SK-N-SH (cell line): ENCODE results near the gene RNASET2. TPM values are rescaled to one million over a fixed set of nuclear protein-coding genes. Genes with fewer than 3 reads are reported as not detected.

ENCODE experiments used
- CTCF ChIA-PET: fragments of 300-600, 350-600 bp; formaldehyde crosslinking; extraction: SDS; loops from one replicate; lab custom pipeline; 2021; lab: Yijun Ruan, JAX
- POLR2A ChIA-PET: fragments of 350-600 bp; sonication (Branson Sonifier 250); formaldehyde crosslinking; extraction: SDS; loops from one replicate; lab custom pipeline; 2020; ENCODE audit warnings: antibody characterized with exemption, inconsistent platforms; lab: Yijun Ruan, JAX
- DNase-seq: peaks from one replicate; pipeline ENCODE4 v3.0.0; 2012
- H2AFZ ChIP-seq: fragments of 200-600 bp; sonication (generic); 2 replicates; pipeline ENCODE4 v1.8.1; 2016; ENCODE audit warnings: antibody characterized with exemption, mild to moderate bottlenecking, low read depth
- H3F3A ChIP-seq: fragments of 200-600 bp; sonication (generic); replicated peaks from 2 replicates; pipeline ENCODE3; 2016; ENCODE audit warnings: antibody characterized with exemption, mild to moderate bottlenecking; ENCODE audit not compliant: insufficient read depth
- H3K27ac ChIP-seq, 2 experiments: fragments of 200-500 bp in 1 of 2; fragments of 200-600 bp in 1 of 2; sonication (Bioruptor generic) in 1 of 2; sonication (generic), shearing (Covaris generic) in 1 of 2; 2 replicates each; pipeline versions ENCODE4 v1.5.1 to v1.6.1; 2014 to 2016; ENCODE audit warnings: low read depth in 2 of 2, inconsistent platforms in 1 of 2, low read length in 1 of 2, mild to moderate bottlenecking in 1 of 2, mixed read lengths in 1 of 2
- H3K27me3 ChIP-seq: fragments of 200-600 bp; sonication (generic), shearing (Covaris generic); 2 replicates; pipeline ENCODE4 v1.6.1; 2016; ENCODE audit warnings: mixed run types; ENCODE audit not compliant: insufficient read depth
- H3K36me3 ChIP-seq, 2 experiments: fragments of 200-500 bp in 1 of 2; fragments of 200-600 bp in 1 of 2; sonication (Bioruptor generic) in 1 of 2; sonication (generic) in 1 of 2; replicated peaks in 1 of 2; 2 replicates each; pipeline versions ENCODE3 to v1.5.1; 2014 to 2016; ENCODE audit warnings: low read length in 1 of 2, mild to moderate bottlenecking in 1 of 2; ENCODE audit not compliant: insufficient read depth in 2 of 2, control insufficient read depth in 1 of 2
- H3K4me1 ChIP-seq, 2 experiments: fragments of 200-500 bp in 1 of 2; fragments of 200-600 bp in 1 of 2; sonication (Bioruptor generic) in 1 of 2; sonication (generic), shearing (Covaris generic) in 1 of 2; 2 replicates each; pipeline versions ENCODE4 v1.5.1 to v1.6.1; 2014 to 2016; ENCODE audit warnings: low read depth in 1 of 2, low read length in 1 of 2, mixed run types in 1 of 2; ENCODE audit not compliant: insufficient read depth in 2 of 2, control insufficient read depth in 1 of 2
- H3K4me2 ChIP-seq: fragments of 200-600 bp; sonication (generic), shearing (Covaris generic); 2 replicates; pipeline ENCODE4 v1.6.1; 2017; ENCODE audit warnings: mixed run types
- H3K4me3 ChIP-seq, 2 experiments: fragments of 200-500 bp in 1 of 2; fragments of 200-600 bp in 1 of 2; sonication (Bioruptor generic) in 1 of 2; sonication (generic), shearing (Covaris generic) in 1 of 2; 2 replicates each; pipeline versions ENCODE4 v1.5.1 to v1.8.1; 2014 to 2016; ENCODE audit warnings: low read depth in 2 of 2, inconsistent platforms in 1 of 2, low read length in 1 of 2, mild to moderate bottlenecking in 1 of 2, mixed read lengths in 1 of 2, moderate library complexity in 1 of 2
- H3K79me2 ChIP-seq: fragments of 200-600 bp; sonication (generic); 2 replicates; pipeline ENCODE4 v1.8.1; 2017; ENCODE audit warnings: mild to moderate bottlenecking; ENCODE audit not compliant: insufficient read depth
- H3K9ac ChIP-seq: fragments of 200-600 bp; sonication (generic); 2 replicates; pipeline ENCODE4 v1.6.1; 2017; ENCODE audit warnings: mixed run types
- H3K9me2 ChIP-seq: fragments of 200-600 bp; sonication (generic); 2 replicates; pipeline ENCODE4 v1.6.1; 2017; ENCODE audit warnings: mixed run types
- H3K9me3 ChIP-seq: fragments of 200-600 bp; sonication (generic); 2 replicates; pipeline ENCODE4 v1.6.1; 2017; ENCODE audit warnings: mixed run types, mild to moderate bottlenecking, moderate library complexity
- H4K20me1 ChIP-seq: fragments of 200-600 bp; sonication (generic); 2 replicates; pipeline ENCODE4 v1.6.1; 2017; ENCODE audit warnings: mild to moderate bottlenecking, mixed run types; ENCODE audit not compliant: insufficient read depth
- ELF1 ChIP-seq: IDR thresholded peaks from 2 replicates; pipeline ENCODE4 v1.4.0; 2012
- EZH2phosphoT487 ChIP-seq: fragments of 200-600 bp; sonication (generic); IDR thresholded peaks from 2 replicates; pipeline ENCODE4 v1.6.1; 2017; ENCODE audit warnings: low read depth, mixed run types, mild to moderate bottlenecking, antibody characterized with exemption, moderate library complexity, borderline replicate concordance
- FOSL2 ChIP-seq: IDR thresholded peaks from 2 replicates; pipeline ENCODE4 v1.4.0; 2012; ENCODE audit warnings: low read depth, mild to moderate bottlenecking, moderate library complexity, borderline replicate concordance
- FOXJ3 ChIP-seq: sonication (generic); formaldehyde crosslinking; IDR thresholded peaks from 2 replicates; pipeline ENCODE4 v1.5.1; 2020; ENCODE audit warnings: mild to moderate bottlenecking, missing genetic modification reagents
- FOXM1 ChIP-seq: IDR thresholded peaks from 2 replicates; pipeline ENCODE4 v1.4.0; 2012; ENCODE audit warnings: low read depth, mild to moderate bottlenecking
- GATA2 ChIP-seq: sonication (generic); formaldehyde crosslinking; IDR thresholded peaks from 2 replicates; pipeline ENCODE4 v1.5.0; 2020; ENCODE audit warnings: mild to moderate bottlenecking, missing genetic modification reagents
- JUND ChIP-seq: IDR thresholded peaks from 2 replicates; pipeline ENCODE4 v1.4.0; 2012
- NFIC ChIP-seq: IDR thresholded peaks from 2 replicates; pipeline ENCODE4 v1.4.0; 2012; ENCODE audit warnings: borderline replicate concordance
- NRF1 ChIP-seq: IDR thresholded peaks from 2 replicates; pipeline ENCODE4 v1.6.1; 2012; ENCODE audit warnings: low read depth, mild to moderate bottlenecking, low read length
- RCOR1 ChIP-seq: fragments of 150-350 bp; IDR thresholded peaks from 2 replicates; pipeline ENCODE4 v1.6.1; 2017; ENCODE audit warnings: antibody characterized with exemption, low read length
- SIN3A ChIP-seq: IDR thresholded peaks from 2 replicates; pipeline ENCODE4 v1.6.1; 2012; ENCODE audit warnings: low read depth, mild to moderate bottlenecking, low read length, moderate library complexity, borderline replicate concordance
- SMC3 ChIP-seq: IDR thresholded peaks from 2 replicates; pipeline ENCODE4 v1.6.1; 2012; ENCODE audit warnings: low read depth, low read length, improper control_type of control experiment
- TAF1 ChIP-seq: IDR thresholded peaks from 2 replicates; pipeline ENCODE4 v1.6.1; 2012; ENCODE audit warnings: low read depth, mild to moderate bottlenecking, low read length, moderate library complexity, borderline replicate concordance
- USF1 ChIP-seq: IDR thresholded peaks from 2 replicates; pipeline ENCODE4 v1.4.0; 2012; ENCODE audit warnings: low read depth, borderline replicate concordance
- WGBS: methylation state at CpG from one replicate; pipeline ENCODE4 v1.1.6; 2017; ENCODE audit warnings: low lambda C conversion rate; 5-methylcytosine and 5-hydroxymethylcytosine counted together
- polyA plus RNA-seq, 3 experiments: library from polyadenylated mRNA; depleted of rRNA; stranded (reverse); fragments of >200 nt; gene quantifications; 2 replicates each; pipeline ENCODE4 v1.2.3, GENCODE V29; 2012
- TF ChIP-seq, protein P1 (sequence below): IDR thresholded peaks from 2 replicates; pipeline ENCODE4 v1.6.1; 2012; ENCODE audit warnings: mild to moderate bottlenecking, low read depth, low read length, moderate library complexity
- TF ChIP-seq, protein P2 (sequence below): fragments of 150-350 bp; IDR thresholded peaks from 2 replicates; pipeline ENCODE4 v1.6.1; 2017; ENCODE audit warnings: antibody characterized with exemption, low read length, low read depth, borderline replicate concordance
- TF ChIP-seq, protein P3 (sequence below): IDR thresholded peaks from 2 replicates; pipeline ENCODE4; 2012
- TF ChIP-seq, protein P4 (sequence below): fragments of 200-600 bp; sonication (generic); IDR thresholded peaks from 2 replicates; pipeline ENCODE4 v1.6.1; 2017; ENCODE audit warnings: antibody characterized with exemption, mild to moderate bottlenecking, moderate library complexity

Gene RNASET2
- polyA plus RNA-seq, 1 of the 3 experiments (the other 2 are of a cell fraction) = 59.2 TPM

DNA sequence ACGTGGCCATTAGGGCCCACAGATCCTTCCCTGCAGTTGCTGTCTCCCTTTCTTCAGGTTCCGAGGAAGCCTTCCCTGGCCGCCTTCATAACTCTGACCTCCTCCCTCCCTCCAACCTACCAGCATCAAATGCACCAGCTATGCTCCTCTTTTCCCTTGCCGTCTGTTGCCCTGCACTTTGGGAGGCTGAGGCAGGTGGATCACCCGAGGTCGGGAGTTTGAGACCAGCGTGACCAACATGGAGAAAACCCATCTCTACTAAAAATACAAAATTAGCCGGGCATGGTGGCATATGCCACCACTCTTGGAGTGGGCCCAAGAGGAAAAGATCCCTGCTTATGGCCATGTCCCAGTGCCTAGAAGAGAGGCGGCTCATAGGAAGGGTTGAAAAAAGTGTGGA is 31.8 kb downstream of the RNASET2 start:
- no peak for DNase-seq
- 94% methylated on average over 9 of the region's 9 CpGs for WGBS
- no peak overlapping the region for H3K9ac ChIP-seq
- peaks cover 0 to 26% of the 10 kb centered on the region in 2 experiments; a peak in 1 of 4 replicates for H3K4me1 ChIP-seq
- H3K9me2 ChIP-seq = no peaks in the 10 kb centered on the region
- no peaks in the 10 kb centered on the region for H3K79me2 ChIP-seq
- H3K36me3 ChIP-seq = no peaks in the 10 kb centered on the region
- CTCF ChIA-PET = no interaction called here
- H3K4me3 ChIP-seq = no peak overlapping the region
- H3K27me3 ChIP-seq = no peaks in the 10 kb centered on the region
- H3K9me3 ChIP-seq = no peaks in the 10 kb centered on the region
- no peaks in the 10 kb centered on the region for H4K20me1 ChIP-seq
- no peak overlapping the region for H2AFZ ChIP-seq
- no peaks in the 10 kb centered on the region for H3F3A ChIP-seq
- TF ChIP-seq GATA2 = no peak
- TF ChIP-seq SIN3A = no peak
- no peak for TF ChIP-seq EZH2phosphoT487
- TF ChIP-seq RCOR1 = no peak
- TF ChIP-seq NRF1 = no peak
- TF ChIP-seq, protein P1, sequence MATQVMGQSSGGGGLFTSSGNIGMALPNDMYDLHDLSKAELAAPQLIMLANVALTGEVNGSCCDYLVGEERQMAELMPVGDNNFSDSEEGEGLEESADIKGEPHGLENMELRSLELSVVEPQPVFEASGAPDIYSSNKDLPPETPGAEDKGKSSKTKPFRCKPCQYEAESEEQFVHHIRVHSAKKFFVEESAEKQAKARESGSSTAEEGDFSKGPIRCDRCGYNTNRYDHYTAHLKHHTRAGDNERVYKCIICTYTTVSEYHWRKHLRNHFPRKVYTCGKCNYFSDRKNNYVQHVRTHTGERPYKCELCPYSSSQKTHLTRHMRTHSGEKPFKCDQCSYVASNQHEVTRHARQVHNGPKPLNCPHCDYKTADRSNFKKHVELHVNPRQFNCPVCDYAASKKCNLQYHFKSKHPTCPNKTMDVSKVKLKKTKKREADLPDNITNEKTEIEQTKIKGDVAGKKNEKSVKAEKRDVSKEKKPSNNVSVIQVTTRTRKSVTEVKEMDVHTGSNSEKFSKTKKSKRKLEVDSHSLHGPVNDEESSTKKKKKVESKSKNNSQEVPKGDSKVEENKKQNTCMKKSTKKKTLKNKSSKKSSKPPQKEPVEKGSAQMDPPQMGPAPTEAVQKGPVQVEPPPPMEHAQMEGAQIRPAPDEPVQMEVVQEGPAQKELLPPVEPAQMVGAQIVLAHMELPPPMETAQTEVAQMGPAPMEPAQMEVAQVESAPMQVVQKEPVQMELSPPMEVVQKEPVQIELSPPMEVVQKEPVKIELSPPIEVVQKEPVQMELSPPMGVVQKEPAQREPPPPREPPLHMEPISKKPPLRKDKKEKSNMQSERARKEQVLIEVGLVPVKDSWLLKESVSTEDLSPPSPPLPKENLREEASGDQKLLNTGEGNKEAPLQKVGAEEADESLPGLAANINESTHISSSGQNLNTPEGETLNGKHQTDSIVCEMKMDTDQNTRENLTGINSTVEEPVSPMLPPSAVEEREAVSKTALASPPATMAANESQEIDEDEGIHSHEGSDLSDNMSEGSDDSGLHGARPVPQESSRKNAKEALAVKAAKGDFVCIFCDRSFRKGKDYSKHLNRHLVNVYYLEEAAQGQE = no peak
- no peak for TF ChIP-seq FOXJ3 (CRISPR knock-in tag)
- TF ChIP-seq USF1 = no peak
- TF ChIP-seq, protein P2, sequence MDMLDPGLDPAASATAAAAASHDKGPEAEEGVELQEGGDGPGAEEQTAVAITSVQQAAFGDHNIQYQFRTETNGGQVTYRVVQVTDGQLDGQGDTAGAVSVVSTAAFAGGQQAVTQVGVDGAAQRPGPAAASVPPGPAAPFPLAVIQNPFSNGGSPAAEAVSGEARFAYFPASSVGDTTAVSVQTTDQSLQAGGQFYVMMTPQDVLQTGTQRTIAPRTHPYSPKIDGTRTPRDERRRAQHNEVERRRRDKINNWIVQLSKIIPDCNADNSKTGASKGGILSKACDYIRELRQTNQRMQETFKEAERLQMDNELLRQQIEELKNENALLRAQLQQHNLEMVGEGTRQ = no peak
- no peak for TF ChIP-seq JUND
- no peak overlapping the region for H3K27ac ChIP-seq
- POLR2A ChIA-PET = no interaction called here
- H3K4me2 ChIP-seq = no peak overlapping the region

- 89% methylated on average over 7 of the region's 7 CpGs for WGBS
Measured at GRCh38 chr6:166922937-166923336, 33.4 kb downstream of the RNASET2 start.

More at GRCh38 chr6:166922937-166923336, 33.4 kb downstream of the RNASET2 start:
- H3K9me3 ChIP-seq = no peaks in the 10 kb centered on the region
- H3K27ac ChIP-seq = no peak overlapping the region
- no peaks in the 10 kb centered on the region for H4K20me1 ChIP-seq
- no peaks in the 10 kb centered on the region for H3K36me3 ChIP-seq
- no peak overlapping the region for H3K9ac ChIP-seq
- H2AFZ ChIP-seq = no peak overlapping the region
- H3K4me3 ChIP-seq = no peak overlapping the region
- no peak for DNase-seq
- no peaks in the 10 kb centered on the region for H3K27me3 ChIP-seq
- no peaks in the 10 kb centered on the region for H3K79me2 ChIP-seq
- ChIA-PET CTCF (no interaction called here), POLR2A (no interaction called here)
- no peaks in the 10 kb centered on the region for H3K9me2 ChIP-seq
- no peaks in the 10 kb centered on the region for H3F3A ChIP-seq
- peaks cover 0 to 14% of the 10 kb centered on the region in 2 experiments; a peak in 1 of 4 replicates for H3K4me1 ChIP-seq
- H3K4me2 ChIP-seq = no peak overlapping the region
- TF ChIP-seq GATA2 = no peak
- TF ChIP-seq, protein P3, sequence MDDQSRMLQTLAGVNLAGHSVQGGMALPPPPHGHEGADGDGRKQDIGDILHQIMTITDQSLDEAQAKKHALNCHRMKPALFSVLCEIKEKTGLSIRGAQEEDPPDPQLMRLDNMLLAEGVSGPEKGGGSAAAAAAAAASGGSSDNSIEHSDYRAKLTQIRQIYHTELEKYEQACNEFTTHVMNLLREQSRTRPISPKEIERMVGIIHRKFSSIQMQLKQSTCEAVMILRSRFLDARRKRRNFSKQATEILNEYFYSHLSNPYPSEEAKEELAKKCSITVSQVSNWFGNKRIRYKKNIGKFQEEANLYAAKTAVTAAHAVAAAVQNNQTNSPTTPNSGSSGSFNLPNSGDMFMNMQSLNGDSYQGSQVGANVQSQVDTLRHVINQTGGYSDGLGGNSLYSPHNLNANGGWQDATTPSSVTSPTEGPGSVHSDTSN = no peak
- no peak for TF ChIP-seq FOXM1
- TF ChIP-seq, protein P4, sequence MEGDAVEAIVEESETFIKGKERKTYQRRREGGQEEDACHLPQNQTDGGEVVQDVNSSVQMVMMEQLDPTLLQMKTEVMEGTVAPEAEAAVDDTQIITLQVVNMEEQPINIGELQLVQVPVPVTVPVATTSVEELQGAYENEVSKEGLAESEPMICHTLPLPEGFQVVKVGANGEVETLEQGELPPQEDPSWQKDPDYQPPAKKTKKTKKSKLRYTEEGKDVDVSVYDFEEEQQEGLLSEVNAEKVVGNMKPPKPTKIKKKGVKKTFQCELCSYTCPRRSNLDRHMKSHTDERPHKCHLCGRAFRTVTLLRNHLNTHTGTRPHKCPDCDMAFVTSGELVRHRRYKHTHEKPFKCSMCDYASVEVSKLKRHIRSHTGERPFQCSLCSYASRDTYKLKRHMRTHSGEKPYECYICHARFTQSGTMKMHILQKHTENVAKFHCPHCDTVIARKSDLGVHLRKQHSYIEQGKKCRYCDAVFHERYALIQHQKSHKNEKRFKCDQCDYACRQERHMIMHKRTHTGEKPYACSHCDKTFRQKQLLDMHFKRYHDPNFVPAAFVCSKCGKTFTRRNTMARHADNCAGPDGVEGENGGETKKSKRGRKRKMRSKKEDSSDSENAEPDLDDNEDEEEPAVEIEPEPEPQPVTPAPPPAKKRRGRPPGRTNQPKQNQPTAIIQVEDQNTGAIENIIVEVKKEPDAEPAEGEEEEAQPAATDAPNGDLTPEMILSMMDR = no peak
- no peak for TF ChIP-seq NFIC
- no peak for TF ChIP-seq FOXJ3 (CRISPR knock-in tag)
- no peak for TF ChIP-seq ELF1
- no peak for TF ChIP-seq TAF1
- TF ChIP-seq SMC3 = no peak
- TF ChIP-seq EZH2phosphoT487 = no peak
- no peak for TF ChIP-seq FOSL2
